Measurements from ENCODE around the gene EVI5. TPM values are rescaled to one million over a fixed set of nuclear protein-coding genes. Genes with fewer than 3 reads are reported as not detected.

Gene EVI5
- polyA plus RNA-seq, 2 of the 4 experiments (the other 2 are of a cell fraction), result 10.2 to 10.4 TPM

DNA sequence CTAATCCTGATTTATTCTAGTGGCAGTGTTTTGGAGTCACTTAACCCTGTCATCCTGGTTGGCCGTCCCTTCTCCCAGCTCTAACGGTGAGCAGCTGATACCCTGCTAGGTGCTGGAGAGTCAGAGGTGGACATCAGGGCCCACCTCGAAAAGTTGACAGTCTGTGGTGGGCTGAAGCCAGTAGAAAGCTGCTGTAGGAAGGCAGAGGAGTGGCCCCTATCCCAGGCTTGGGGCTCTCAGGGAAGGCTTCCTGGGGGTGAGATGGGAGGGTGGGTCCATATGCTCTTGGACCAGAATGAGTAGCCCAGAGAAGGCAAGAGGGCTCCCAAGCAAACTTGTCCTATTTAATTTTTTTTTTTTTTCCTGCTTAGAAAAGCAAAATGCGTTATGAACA, 46.5 kb upstream of the EVI5 start:
- peak; percentile 26 to 38; a peak in 5 of 6 replicates for ATAC-seq
- Histone ChIP-seq H3K4me3 (no peak overlapping the region), H3K27ac (peak overlapping the region; percentile 60 to 98), H3K4me1 (peaks cover 31% of the 10 kb centered on the region), H3K9me3 (no peaks in the 10 kb centered on the region), H3K4me2 (peak overlapping the region; percentile 80)
- WGBS (ENCODE audit: missing lambda C conversion rate), result 35% methylated on average over 4 of the region's 4 CpGs
- no peak for DNase-seq (ENCODE audit: low read depth in 1 of 2, low spot score in 1 of 2)
- POLR2A ChIA-PET, result interaction anchor here (0.5 to 1.9 kb wide), 13 partner anchors 11 to 249 kb away, joined by 3 to 13 read pairs (median 5); partner anchors contain the start of genes EVI5 and MTF2
- no peak for FAIRE-seq
- no peak for TF ChIP-seq MAFK (IDR thresholded peaks at IDR 0.05; ENCODE audit: partially characterized antibody)
- no peak for TF ChIP-seq ZSCAN20 (CRISPR knock-in tag; IDR thresholded peaks at IDR 0.05)
- no peak for TF ChIP-seq FOSL2 (IDR thresholded peaks at IDR 0.05)
- no peak for TF ChIP-seq FOSL2 (CRISPR knock-in tag; IDR thresholded peaks at IDR 0.05)
- no peak for TF ChIP-seq CBX8 (IDR thresholded peaks at IDR 0.05)
- TF ChIP-seq NPAS2 (CRISPR knock-in tag; IDR thresholded peaks at IDR 0.05; ENCODE audit: borderline replicate concordance), result no peak
- TF ChIP-seq HOXB13 (CRISPR knock-in tag; IDR thresholded peaks at IDR 0.05; ENCODE audit: low read depth), result no peak
- TF ChIP-seq HMGXB4 (CRISPR knock-in tag; IDR thresholded peaks at IDR 0.05; ENCODE audit: borderline replicate concordance), result no peak
- TF ChIP-seq EP300 (IDR thresholded peaks at IDR 0.05), result no peak
- TF ChIP-seq ESRRA (IDR thresholded peaks at IDR 0.05; ENCODE audit: borderline replicate concordance, low read length), result no peak
- no peak for TF ChIP-seq ZC3H11A (IDR thresholded peaks at IDR 0.05)
- no peak for TF ChIP-seq TFCP2L1 (CRISPR knock-in tag; IDR thresholded peaks at IDR 0.05)
- no peak for TF ChIP-seq JUN (IDR thresholded peaks at IDR 0.05)
- no peak for TF ChIP-seq SREBF2 (IDR thresholded peaks at IDR 0.05)
- TF ChIP-seq TP53 (CRISPR knock-in tag; IDR thresholded peaks at IDR 0.05), result no peak
- no peak for TF ChIP-seq HOXA7 (CRISPR knock-in tag; IDR thresholded peaks at IDR 0.05)
- no peak for TF ChIP-seq MYC (IDR thresholded peaks at IDR 0.05; ENCODE audit: borderline replicate concordance, low read length)
- TF ChIP-seq HOXB5 (CRISPR knock-in tag; IDR thresholded peaks at IDR 0.05), result no peak
- no peak for TF ChIP-seq POLR2A (IDR thresholded peaks at IDR 0.05; ENCODE audit: low read length)
- no peak for TF ChIP-seq MAZ (IDR thresholded peaks at IDR 0.05; ENCODE audit: borderline replicate concordance, low read depth, low read length)
- TF ChIP-seq, protein P1, sequence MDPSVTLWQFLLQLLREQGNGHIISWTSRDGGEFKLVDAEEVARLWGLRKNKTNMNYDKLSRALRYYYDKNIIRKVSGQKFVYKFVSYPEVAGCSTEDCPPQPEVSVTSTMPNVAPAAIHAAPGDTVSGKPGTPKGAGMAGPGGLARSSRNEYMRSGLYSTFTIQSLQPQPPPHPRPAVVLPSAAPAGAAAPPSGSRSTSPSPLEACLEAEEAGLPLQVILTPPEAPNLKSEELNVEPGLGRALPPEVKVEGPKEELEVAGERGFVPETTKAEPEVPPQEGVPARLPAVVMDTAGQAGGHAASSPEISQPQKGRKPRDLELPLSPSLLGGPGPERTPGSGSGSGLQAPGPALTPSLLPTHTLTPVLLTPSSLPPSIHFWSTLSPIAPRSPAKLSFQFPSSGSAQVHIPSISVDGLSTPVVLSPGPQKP (IDR thresholded peaks at IDR 0.05; ENCODE audit: low read depth, low read length), result no peak
- CTCF ChIA-PET, result interaction anchor here (0.7 to 2.6 kb wide), 14 partner anchors 9 to 163 kb away, joined by 3 to 12 read pairs (median 4); partner anchors contain the start of gene EVI5

- Histone ChIP-seq H3K4me3 (no peak overlapping the region), H3K9me3 (no peaks in the 10 kb centered on the region), H3K4me1 (peaks cover 4% of the 10 kb centered on the region; the same call in 1 of the 3 replicates), H3K27ac (no peak overlapping the region), H3K4me2 (no peak overlapping the region)
- ATAC-seq, result no peak
- TF ChIP-seq KDM5A (IDR thresholded peaks at IDR 0.05) (no peak), FOSL2 (IDR thresholded peaks at IDR 0.05) (no peak), FOSL2 (CRISPR knock-in tag; IDR thresholded peaks at IDR 0.05) (peak; percentile 29; the same call in 1 of the 2 replicates)
- peak in 1 of 2 experiments; percentile 33 for DNase-seq (ENCODE audit: low read depth in 1 of 2, low spot score in 1 of 2)
- ChIA-PET CTCF (interaction anchor here (0.9 to 1.8 kb wide), 2 partner anchors 8 to 167 kb away, joined by 3 to 8 read pairs; no protein-coding TSS in a partner anchor), POLR2A (no interaction called here)
- WGBS (ENCODE audit: missing lambda C conversion rate), result 41% methylated on average over 5 of the region's 6 CpGs
- FAIRE-seq, result no peak
Measured at GRCh38 chr1:92826792-92827191, 41.9 kb upstream of the EVI5 start.

DNA sequence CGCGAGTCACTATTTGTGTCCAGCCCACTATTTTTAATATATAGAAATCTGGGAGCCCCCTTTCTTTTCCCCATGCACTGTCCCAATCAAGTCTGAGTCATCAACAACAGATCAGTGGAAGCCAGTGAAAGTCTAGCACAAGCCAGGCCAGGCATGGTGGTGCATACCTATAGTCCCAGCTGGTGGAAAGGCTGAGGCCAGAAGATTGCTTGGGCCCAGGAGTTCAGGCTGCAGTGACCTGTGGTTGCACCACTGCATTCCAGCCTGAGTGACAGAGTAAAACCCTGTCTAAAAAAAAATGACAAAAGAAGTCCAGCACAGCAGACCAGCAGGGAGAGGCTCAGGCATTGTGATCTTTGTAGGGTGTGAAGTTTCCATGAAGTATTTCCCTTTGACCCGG, 38.0 kb upstream of the EVI5 start:
- DNase-seq (ENCODE audit: low read depth in 1 of 2, low spot score in 1 of 2) (no peak), ATAC-seq (no peak; a peak in 1 of 6 replicates), FAIRE-seq (no peak)
- Histone ChIP-seq H3K9me3 (no peaks in the 10 kb centered on the region), H3K4me1 (peaks cover 4% of the 10 kb centered on the region; the same call in 1 of the 3 replicates), H3K4me2 (no peak overlapping the region), H3K4me3 (no peak overlapping the region), H3K27ac (no peak overlapping the region)
- CTCF ChIA-PET, result interaction anchor here (2.1 kb wide), 1 partner anchor 9 kb away, joined by 7 read pairs; the partner anchor contains the start of gene RPL5
- WGBS (ENCODE audit: missing lambda C conversion rate), result 94% methylated on average over 3 of the region's 3 CpGs
- POLR2A ChIA-PET, result no interaction called here
- TF ChIP-seq KDM1A (IDR thresholded peaks at IDR 0.05; ENCODE audit: low read depth) (no peak), REST (IDR thresholded peaks at IDR 0.05) (no peak), EHF (CRISPR knock-in tag; IDR thresholded peaks at IDR 0.05) (no peak), POLR2AphosphoS2 (conservative IDR thresholded peaks at IDR 0.05; ENCODE audit: low read length) (no peak), CBX2 (IDR thresholded peaks at IDR 0.05; ENCODE audit: borderline replicate concordance, low read depth) (no peak), HOXB5 (CRISPR knock-in tag; IDR thresholded peaks at IDR 0.05) (no peak), ZFP36 (IDR thresholded peaks at IDR 0.05; ENCODE audit: borderline replicate concordance, partially characterized antibody) (no peak), HOXA7 (CRISPR knock-in tag; IDR thresholded peaks at IDR 0.05) (no peak)
- TF ChIP-seq, protein P2, sequence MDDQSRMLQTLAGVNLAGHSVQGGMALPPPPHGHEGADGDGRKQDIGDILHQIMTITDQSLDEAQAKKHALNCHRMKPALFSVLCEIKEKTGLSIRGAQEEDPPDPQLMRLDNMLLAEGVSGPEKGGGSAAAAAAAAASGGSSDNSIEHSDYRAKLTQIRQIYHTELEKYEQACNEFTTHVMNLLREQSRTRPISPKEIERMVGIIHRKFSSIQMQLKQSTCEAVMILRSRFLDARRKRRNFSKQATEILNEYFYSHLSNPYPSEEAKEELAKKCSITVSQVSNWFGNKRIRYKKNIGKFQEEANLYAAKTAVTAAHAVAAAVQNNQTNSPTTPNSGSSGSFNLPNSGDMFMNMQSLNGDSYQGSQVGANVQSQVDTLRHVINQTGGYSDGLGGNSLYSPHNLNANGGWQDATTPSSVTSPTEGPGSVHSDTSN (IDR thresholded peaks at IDR 0.05), result no peak
